Smooth muscle cell of the coronary artery (primary cell): Measurements from ENCODE around the gene KCNE5. TPM values are rescaled to one million over a fixed set of nuclear protein-coding genes. Genes with fewer than 3 reads are reported as not detected.

Source experiments
- total RNA-seq: library from RNA; depleted of rRNA; stranded (reverse); fragments of >200 nt; gene quantifications from 2 replicates; pipeline ENCODE4 v1.2.3, GENCODE V29; 2014; ENCODE audit warnings: low replicate concordance

KCNE5 gene
- total RNA-seq, result 0.15 and 0.23 TPM in 2 replicates

GRCh38 chrX:109624641-109625616 is at the start of gene KCNE5:
KCNE5 (minus strand) TSS chrX:109625172; CDS start chrX:109625020, 152 bp downstream.

Other genes starting within 250 kb of the KCNE5 start
- under 0.01 and 0.08 TPM in 2 replicates for gene GUCY2F, start 143.1 kb downstream of the KCNE5 start, total RNA-seq
- 3.6 and 7.6 TPM in 2 replicates for gene NXT2, start 88.3 kb downstream of the KCNE5 start, total RNA-seq
- 89.1 and 90.0 TPM in 2 replicates for gene ACSL4, start 108.1 kb upstream of the KCNE5 start, total RNA-seq